ENCODE measurements around the gene SMIM45.

Gene SMIM45

DNA sequence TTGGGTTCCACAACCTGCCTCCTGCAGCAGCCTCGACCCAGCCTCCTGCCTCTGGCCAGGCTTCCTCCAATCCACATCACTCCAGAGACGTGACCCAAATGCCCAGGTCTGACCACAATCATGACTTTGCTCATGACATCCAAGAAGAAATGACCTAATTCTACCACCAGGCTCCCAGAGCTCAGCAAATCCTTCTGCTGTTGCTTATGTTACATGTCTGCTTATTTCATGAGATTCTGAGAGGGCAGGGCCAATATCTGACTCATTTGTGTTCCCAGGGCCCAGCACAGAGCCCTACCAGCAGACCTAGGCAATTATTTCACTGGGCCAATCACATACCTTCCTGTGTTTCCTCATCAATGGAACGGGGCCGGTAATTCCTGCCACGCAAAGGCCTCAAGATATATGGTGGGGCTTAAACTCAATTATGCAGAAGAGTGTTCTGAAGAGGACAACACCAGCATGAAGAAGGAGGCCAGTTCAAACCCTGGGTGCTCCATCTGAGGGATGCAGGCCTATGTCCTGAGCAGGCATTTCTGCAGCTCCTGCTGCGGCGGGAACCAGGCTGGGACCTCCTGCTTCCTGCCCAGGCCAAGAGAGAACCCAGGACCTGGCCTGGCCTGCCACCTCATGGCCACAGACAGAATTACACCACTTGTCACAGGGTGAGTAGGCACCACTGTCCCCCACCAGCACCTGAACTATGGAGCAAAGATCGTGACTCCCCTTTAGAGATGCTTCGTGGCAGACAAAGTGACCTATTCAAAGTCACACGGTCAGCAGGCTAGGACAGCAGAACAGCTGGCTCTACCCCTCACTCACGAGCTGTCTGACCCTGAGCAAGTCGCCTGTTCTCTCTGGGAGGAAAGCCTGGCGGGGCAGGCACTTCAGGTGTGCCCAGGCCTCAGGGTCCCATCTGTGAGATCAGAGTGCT is 10.9 kb upstream of the SMIM45 start (continued):
- TF ChIP-seq ZNF622 (IDR thresholded peaks at IDR 0.05) (no peak), YY1 (IDR thresholded peaks at IDR 0.05; ENCODE audit: low read depth, low read length) (peak; percentile 61), SPI1 (IDR thresholded peaks at IDR 0.05; ENCODE audit: borderline replicate concordance, insufficient read depth, low read depth, low read length) (peak; percentile 19; the same call in 1 of the 2 replicates), RFX5 (IDR thresholded peaks at IDR 0.05; ENCODE audit: low read depth, low read length) (no peak; the same call in 1 of the 2 replicates), PAX8 (IDR thresholded peaks at IDR 0.05) (no peak), RB1 (IDR thresholded peaks at IDR 0.05; ENCODE audit: borderline replicate concordance) (peak; percentile 89), CREM (IDR thresholded peaks at IDR 0.05; ENCODE audit: low read depth) (peak; percentile 33; the same call in 1 of the 2 replicates), SUZ12 (IDR thresholded peaks at IDR 0.05; ENCODE audit: unreplicated experiment) (no peak), NFXL1 (IDR thresholded peaks at IDR 0.05; ENCODE audit: borderline replicate concordance) (no peak), ASH2L (IDR thresholded peaks at IDR 0.05; ENCODE audit: borderline replicate concordance, low read depth) (no peak), CHD1 (IDR thresholded peaks at IDR 0.05; ENCODE audit: low read depth, low read length) (no peak), ETV6 (conservative IDR thresholded peaks at IDR 0.05 in 1 of 2, IDR thresholded peaks at IDR 0.05 in 1 of 2; ENCODE audit: borderline replicate concordance in 1 of 2, low read depth in 1 of 2) (peak in 1 of 2 experiments; percentile 43; a peak in 1 of 4 replicates), BHLHE40 (IDR thresholded peaks at IDR 0.05; ENCODE audit: borderline replicate concordance in 1 of 2, low read depth in 2 of 2, low read length in 1 of 2) (peak; percentile 42 to 49; a peak in 3 of 4 replicates), TBL1XR1 (IDR thresholded peaks at IDR 0.05; ENCODE audit: low read depth, low read length) (no peak), RELA (IDR thresholded peaks at IDR 0.05; ENCODE audit: borderline replicate concordance, partially characterized antibody) (peak; percentile 59), HDAC6 (IDR thresholded peaks at IDR 0.05; ENCODE audit: unreplicated experiment) (no peak), WRNIP1 (IDR thresholded peaks at IDR 0.05; ENCODE audit: borderline replicate concordance, low read depth, low read length) (no peak), IRF4 (IDR thresholded peaks at IDR 0.05; ENCODE audit: low read depth, low read length) (no peak; the same call in 1 of the 2 replicates), NR2C2 (IDR thresholded peaks at IDR 0.05; ENCODE audit: borderline replicate concordance, control insufficient read depth, insufficient read length, low read depth) (no peak), GABPA (IDR thresholded peaks at IDR 0.05; ENCODE audit: low read depth) (no peak), RBBP5 (conservative IDR thresholded peaks at IDR 0.05) (no peak)
- TF ChIP-seq, protein P1, sequence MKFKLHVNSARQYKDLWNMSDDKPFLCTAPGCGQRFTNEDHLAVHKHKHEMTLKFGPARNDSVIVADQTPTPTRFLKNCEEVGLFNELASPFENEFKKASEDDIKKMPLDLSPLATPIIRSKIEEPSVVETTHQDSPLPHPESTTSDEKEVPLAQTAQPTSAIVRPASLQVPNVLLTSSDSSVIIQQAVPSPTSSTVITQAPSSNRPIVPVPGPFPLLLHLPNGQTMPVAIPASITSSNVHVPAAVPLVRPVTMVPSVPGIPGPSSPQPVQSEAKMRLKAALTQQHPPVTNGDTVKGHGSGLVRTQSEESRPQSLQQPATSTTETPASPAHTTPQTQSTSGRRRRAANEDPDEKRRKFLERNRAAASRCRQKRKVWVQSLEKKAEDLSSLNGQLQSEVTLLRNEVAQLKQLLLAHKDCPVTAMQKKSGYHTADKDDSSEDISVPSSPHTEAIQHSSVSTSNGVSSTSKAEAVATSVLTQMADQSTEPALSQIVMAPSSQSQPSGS (IDR thresholded peaks at IDR 0.05; ENCODE audit: low read length): no peak
- TF ChIP-seq, protein P2, sequence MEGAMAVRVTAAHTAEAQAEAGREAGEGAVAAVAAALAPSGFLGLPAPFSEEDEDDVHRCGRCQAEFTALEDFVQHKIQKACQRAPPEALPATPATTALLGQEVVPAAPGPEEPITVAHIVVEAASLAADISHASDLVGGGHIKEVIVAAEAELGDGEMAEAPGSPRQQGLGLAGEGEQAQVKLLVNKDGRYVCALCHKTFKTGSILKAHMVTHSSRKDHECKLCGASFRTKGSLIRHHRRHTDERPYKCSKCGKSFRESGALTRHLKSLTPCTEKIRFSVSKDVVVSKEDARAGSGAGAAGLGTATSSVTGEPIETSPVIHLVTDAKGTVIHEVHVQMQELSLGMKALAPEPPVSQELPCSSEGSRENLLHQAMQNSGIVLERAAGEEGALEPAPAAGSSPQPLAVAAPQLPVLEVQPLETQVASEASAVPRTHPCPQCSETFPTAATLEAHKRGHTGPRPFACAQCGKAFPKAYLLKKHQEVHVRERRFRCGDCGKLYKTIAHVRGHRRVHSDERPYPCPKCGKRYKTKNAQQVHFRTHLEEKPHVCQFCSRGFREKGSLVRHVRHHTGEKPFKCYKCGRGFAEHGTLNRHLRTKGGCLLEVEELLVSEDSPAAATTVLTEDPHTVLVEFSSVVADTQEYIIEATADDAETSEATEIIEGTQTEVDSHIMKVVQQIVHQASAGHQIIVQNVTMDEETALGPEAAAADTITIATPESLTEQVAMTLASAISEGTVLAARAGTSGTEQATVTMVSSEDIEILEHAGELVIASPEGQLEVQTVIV (IDR thresholded peaks at IDR 0.05; ENCODE audit: borderline replicate concordance, partially characterized antibody): no peak
- TF ChIP-seq, protein P3, sequence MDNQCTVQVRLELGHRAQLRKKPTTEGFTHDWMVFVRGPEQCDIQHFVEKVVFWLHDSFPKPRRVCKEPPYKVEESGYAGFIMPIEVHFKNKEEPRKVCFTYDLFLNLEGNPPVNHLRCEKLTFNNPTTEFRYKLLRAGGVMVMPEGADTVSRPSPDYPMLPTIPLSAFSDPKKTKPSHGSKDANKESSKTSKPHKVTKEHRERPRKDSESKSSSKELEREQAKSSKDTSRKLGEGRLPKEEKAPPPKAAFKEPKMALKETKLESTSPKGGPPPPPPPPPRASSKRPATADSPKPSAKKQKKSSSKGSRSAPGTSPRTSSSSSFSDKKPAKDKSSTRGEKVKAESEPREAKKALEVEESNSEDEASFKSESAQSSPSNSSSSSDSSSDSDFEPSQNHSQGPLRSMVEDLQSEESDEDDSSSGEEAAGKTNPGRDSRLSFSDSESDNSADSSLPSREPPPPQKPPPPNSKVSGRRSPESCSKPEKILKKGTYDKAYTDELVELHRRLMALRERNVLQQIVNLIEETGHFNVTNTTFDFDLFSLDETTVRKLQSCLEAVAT (IDR thresholded peaks at IDR 0.05): 0 out of 2 replicates have a peak, but pooled peaks have one; percentile 73
